K562 (cell line): ENCODE data around the gene BCL3. TPM values are rescaled to one million over a fixed set of nuclear protein-coding genes. Genes with fewer than 3 reads are reported as not detected.
A peak's percentile ranks its signal among the peaks of the same experiment; 100 is the strongest.

Experiments used
- HMGN3 ChIP-seq: IDR thresholded peaks from 2 replicates; pipeline ENCODE4 v1.6.1; 2011; ENCODE audit warnings: borderline replicate concordance, low read depth, mild to moderate bottlenecking, mixed read lengths, low read length; ENCODE audit not compliant: insufficient read length; ENCODE audit errors: extremely low read depth
- ZNF263 ChIP-seq: sonication (generic); formaldehyde crosslinking; IDR thresholded peaks from 2 replicates; pipeline ENCODE4 v1.8.0; 2022; ENCODE audit warnings: mild to moderate bottlenecking, missing genetic modification reagents, borderline replicate concordance
- ZNF311 ChIP-seq: fragments of 250-450 bp; sonication (Bioruptor Pico); IDR thresholded peaks from 2 replicates; pipeline ENCODE4 v1.4.0; 2020; ENCODE audit warnings: mild to moderate bottlenecking, moderate library complexity
- polyA plus RNA-seq, 8 experiments: library from polyadenylated mRNA; depleted of rRNA in 4 of 8; stranded (reverse) in 5 of 8; unstranded in 3 of 8; fragments of >200 nt; fragmentation: Nextera tagmentation in 2 of 8; fragmentation: Illumina TruSeq in 1 of 8; extraction: Ambion mirVana in 2 of 8; extraction: Trizol in 1 of 8; gene quantifications; 2 replicates each; pipeline versions ENCODE4 v1.2.1 to v1.2.3, GENCODE V29; 2011 to 2014; ENCODE audit warnings: inconsistent platforms in 1 of 8, missing spikeins in 1 of 8
- total RNA-seq, 7 experiments: library from RNA; depleted of rRNA in 6 of 7; stranded (reverse); fragments of >200 nt in 6 of 7; fragmentation: Illumina TruSeq in 2 of 7; extraction: Trizol in 2 of 7; gene quantifications; 2 replicates each; pipeline versions ENCODE4 v1.2.1 to v1.2.3, GENCODE V29; 2011 to 2021; ENCODE audit warnings: low replicate concordance in 1 of 7
- TF ChIP-seq, protein P1 (sequence below): fragments of 450-650 bp; IDR thresholded peaks from 2 replicates; pipeline ENCODE4 v1.6.1; 2016; ENCODE audit warnings: mild to moderate bottlenecking, moderate library complexity
- TF ChIP-seq, protein P2 (sequence below), 2 experiments: fragments of 450-650 bp; formaldehyde crosslinking in 1 of 2; IDR thresholded peaks; 2 replicates each; pipeline versions ENCODE4 v1.4.0 to v1.6.1; 2014 to 2020; ENCODE audit warnings: mild to moderate bottlenecking in 2 of 2, borderline replicate concordance in 1 of 2, low read depth in 1 of 2
- TF ChIP-seq, protein P3 (sequence below): fragments of 450-650 bp; conservative IDR thresholded peaks from 2 replicates; pipeline ENCODE4 v1.6.1; 2016; ENCODE audit warnings: missing genetic modification characterization, low read depth, mild to moderate bottlenecking, missing compliant biosample characterization, moderate library complexity

BCL3 gene
- total and polyA plus RNA-seq, 9 of the 15 experiments (the other 6 are each of a cell fraction or from before 2014, with no cell fraction given) = 0.03 to 2.4 (median 0.50) TPM; not detected in 1

DNA sequence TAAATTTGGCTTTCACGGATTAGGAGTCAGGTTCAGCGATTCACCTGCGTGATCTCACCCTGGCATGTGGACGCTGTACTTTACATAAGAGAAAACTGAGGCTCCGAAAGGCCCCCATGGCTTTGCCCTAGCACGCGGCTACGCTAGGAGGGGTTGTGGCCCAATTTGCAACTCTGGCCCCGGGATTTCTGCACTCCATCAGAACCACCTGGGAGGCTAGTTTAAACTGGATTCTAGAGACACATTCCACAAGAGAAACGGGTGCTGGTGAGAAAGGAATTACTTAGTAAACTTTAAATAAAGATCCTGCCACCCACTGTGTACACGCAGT is 6.2 kb downstream of the BCL3 start (continued):
- TF ChIP-seq, protein P1, sequence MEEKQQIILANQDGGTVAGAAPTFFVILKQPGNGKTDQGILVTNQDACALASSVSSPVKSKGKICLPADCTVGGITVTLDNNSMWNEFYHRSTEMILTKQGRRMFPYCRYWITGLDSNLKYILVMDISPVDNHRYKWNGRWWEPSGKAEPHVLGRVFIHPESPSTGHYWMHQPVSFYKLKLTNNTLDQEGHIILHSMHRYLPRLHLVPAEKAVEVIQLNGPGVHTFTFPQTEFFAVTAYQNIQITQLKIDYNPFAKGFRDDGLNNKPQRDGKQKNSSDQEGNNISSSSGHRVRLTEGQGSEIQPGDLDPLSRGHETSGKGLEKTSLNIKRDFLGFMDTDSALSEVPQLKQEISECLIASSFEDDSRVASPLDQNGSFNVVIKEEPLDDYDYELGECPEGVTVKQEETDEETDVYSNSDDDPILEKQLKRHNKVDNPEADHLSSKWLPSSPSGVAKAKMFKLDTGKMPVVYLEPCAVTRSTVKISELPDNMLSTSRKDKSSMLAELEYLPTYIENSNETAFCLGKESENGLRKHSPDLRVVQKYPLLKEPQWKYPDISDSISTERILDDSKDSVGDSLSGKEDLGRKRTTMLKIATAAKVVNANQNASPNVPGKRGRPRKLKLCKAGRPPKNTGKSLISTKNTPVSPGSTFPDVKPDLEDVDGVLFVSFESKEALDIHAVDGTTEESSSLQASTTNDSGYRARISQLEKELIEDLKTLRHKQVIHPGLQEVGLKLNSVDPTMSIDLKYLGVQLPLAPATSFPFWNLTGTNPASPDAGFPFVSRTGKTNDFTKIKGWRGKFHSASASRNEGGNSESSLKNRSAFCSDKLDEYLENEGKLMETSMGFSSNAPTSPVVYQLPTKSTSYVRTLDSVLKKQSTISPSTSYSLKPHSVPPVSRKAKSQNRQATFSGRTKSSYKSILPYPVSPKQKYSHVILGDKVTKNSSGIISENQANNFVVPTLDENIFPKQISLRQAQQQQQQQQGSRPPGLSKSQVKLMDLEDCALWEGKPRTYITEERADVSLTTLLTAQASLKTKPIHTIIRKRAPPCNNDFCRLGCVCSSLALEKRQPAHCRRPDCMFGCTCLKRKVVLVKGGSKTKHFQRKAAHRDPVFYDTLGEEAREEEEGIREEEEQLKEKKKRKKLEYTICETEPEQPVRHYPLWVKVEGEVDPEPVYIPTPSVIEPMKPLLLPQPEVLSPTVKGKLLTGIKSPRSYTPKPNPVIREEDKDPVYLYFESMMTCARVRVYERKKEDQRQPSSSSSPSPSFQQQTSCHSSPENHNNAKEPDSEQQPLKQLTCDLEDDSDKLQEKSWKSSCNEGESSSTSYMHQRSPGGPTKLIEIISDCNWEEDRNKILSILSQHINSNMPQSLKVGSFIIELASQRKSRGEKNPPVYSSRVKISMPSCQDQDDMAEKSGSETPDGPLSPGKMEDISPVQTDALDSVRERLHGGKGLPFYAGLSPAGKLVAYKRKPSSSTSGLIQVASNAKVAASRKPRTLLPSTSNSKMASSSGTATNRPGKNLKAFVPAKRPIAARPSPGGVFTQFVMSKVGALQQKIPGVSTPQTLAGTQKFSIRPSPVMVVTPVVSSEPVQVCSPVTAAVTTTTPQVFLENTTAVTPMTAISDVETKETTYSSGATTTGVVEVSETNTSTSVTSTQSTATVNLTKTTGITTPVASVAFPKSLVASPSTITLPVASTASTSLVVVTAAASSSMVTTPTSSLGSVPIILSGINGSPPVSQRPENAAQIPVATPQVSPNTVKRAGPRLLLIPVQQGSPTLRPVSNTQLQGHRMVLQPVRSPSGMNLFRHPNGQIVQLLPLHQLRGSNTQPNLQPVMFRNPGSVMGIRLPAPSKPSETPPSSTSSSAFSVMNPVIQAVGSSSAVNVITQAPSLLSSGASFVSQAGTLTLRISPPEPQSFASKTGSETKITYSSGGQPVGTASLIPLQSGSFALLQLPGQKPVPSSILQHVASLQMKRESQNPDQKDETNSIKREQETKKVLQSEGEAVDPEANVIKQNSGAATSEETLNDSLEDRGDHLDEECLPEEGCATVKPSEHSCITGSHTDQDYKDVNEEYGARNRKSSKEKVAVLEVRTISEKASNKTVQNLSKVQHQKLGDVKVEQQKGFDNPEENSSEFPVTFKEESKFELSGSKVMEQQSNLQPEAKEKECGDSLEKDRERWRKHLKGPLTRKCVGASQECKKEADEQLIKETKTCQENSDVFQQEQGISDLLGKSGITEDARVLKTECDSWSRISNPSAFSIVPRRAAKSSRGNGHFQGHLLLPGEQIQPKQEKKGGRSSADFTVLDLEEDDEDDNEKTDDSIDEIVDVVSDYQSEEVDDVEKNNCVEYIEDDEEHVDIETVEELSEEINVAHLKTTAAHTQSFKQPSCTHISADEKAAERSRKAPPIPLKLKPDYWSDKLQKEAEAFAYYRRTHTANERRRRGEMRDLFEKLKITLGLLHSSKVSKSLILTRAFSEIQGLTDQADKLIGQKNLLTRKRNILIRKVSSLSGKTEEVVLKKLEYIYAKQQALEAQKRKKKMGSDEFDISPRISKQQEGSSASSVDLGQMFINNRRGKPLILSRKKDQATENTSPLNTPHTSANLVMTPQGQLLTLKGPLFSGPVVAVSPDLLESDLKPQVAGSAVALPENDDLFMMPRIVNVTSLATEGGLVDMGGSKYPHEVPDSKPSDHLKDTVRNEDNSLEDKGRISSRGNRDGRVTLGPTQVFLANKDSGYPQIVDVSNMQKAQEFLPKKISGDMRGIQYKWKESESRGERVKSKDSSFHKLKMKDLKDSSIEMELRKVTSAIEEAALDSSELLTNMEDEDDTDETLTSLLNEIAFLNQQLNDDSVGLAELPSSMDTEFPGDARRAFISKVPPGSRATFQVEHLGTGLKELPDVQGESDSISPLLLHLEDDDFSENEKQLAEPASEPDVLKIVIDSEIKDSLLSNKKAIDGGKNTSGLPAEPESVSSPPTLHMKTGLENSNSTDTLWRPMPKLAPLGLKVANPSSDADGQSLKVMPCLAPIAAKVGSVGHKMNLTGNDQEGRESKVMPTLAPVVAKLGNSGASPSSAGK = peak; percentile 88
- TF ChIP-seq ZNF263 (CRISPR knock-in tag) = no peak
- no peak for TF ChIP-seq HMGN3
- TF ChIP-seq, protein P2, sequence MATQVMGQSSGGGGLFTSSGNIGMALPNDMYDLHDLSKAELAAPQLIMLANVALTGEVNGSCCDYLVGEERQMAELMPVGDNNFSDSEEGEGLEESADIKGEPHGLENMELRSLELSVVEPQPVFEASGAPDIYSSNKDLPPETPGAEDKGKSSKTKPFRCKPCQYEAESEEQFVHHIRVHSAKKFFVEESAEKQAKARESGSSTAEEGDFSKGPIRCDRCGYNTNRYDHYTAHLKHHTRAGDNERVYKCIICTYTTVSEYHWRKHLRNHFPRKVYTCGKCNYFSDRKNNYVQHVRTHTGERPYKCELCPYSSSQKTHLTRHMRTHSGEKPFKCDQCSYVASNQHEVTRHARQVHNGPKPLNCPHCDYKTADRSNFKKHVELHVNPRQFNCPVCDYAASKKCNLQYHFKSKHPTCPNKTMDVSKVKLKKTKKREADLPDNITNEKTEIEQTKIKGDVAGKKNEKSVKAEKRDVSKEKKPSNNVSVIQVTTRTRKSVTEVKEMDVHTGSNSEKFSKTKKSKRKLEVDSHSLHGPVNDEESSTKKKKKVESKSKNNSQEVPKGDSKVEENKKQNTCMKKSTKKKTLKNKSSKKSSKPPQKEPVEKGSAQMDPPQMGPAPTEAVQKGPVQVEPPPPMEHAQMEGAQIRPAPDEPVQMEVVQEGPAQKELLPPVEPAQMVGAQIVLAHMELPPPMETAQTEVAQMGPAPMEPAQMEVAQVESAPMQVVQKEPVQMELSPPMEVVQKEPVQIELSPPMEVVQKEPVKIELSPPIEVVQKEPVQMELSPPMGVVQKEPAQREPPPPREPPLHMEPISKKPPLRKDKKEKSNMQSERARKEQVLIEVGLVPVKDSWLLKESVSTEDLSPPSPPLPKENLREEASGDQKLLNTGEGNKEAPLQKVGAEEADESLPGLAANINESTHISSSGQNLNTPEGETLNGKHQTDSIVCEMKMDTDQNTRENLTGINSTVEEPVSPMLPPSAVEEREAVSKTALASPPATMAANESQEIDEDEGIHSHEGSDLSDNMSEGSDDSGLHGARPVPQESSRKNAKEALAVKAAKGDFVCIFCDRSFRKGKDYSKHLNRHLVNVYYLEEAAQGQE (IDR thresholded peaks at IDR 0.05; ENCODE audit: borderline replicate concordance) = peak; percentile 53
- TF ChIP-seq, protein P2 (CRISPR knock-in tag; IDR thresholded peaks at IDR 0.05; ENCODE audit: low read depth) = no peak
- TF ChIP-seq, protein P3, sequence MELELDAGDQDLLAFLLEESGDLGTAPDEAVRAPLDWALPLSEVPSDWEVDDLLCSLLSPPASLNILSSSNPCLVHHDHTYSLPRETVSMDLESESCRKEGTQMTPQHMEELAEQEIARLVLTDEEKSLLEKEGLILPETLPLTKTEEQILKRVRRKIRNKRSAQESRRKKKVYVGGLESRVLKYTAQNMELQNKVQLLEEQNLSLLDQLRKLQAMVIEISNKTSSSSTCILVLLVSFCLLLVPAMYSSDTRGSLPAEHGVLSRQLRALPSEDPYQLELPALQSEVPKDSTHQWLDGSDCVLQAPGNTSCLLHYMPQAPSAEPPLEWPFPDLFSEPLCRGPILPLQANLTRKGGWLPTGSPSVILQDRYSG (tag) = peak; percentile 66; the same call in 1 of the 2 replicates
- TF ChIP-seq ZNF311 = no peak
